Measurements from ENCODE around the gene TMEM109.
A peak's percentile ranks its signal among the peaks of the same experiment; 100 is the strongest.

Gene TMEM109

GRCh38 chr11:60910711-60911380 lies 3.1 kb upstream of the TMEM109 start:
- no peak for DNase-seq

GRCh38 chr11:60912223-60912850 lies 1.6 kb upstream of the TMEM109 start:
- DNase-seq: peak; percentile 27

GRCh38 chr11:60912851-60913528 lies 968 bp upstream of the TMEM109 start:
- DNase-seq: no peak

GRCh38 chr11:60914633-60915247 lies 782 bp downstream of the TMEM109 start:
- peak; percentile 24 for DNase-seq

- peak; percentile 74 for DNase-seq
These were observed 1.4 kb downstream of the TMEM109 start for GRCh38 chr11:60915248-60915914.

GRCh38 chr11:60916669-60917206 lies 2.8 kb downstream of the TMEM109 start:
- no peak for DNase-seq

GRCh38 chr11:60917267-60917666 lies 3.3 kb downstream of the TMEM109 start:
- DNase-seq: no peak

GRCh38 chr11:60918251-60918938 lies 4.4 kb downstream of the TMEM109 start:
- no peak for DNase-seq

- DNase-seq: no peak
These were observed 4.9 kb downstream of the TMEM109 start for GRCh38 chr11:60918939-60919265.

- no peak for DNase-seq
These were observed 5.4 kb downstream of the TMEM109 start for GRCh38 chr11:60919320-60919719.

GRCh38 chr11:60919956-60920355 lies 6.0 kb downstream of the TMEM109 start:
- DNase-seq: no peak

GRCh38 chr11:60921259-60921658 lies 7.3 kb downstream of the TMEM109 start:
- DNase-seq: no peak

GRCh38 chr11:60921777-60922335 lies 7.9 kb downstream of the TMEM109 start:
- no peak for DNase-seq

GRCh38 chr11:60922906-60923305 lies 8.9 kb downstream of the TMEM109 start:
- DNase-seq: no peak

GRCh38 chr11:60923326-60923725 lies 9.4 kb downstream of the TMEM109 start:
- DNase-seq: no peak

- no peak for DNase-seq
These were observed 9.8 kb downstream of the TMEM109 start for GRCh38 chr11:60923800-60924109.

GRCh38 chr11:60924110-60924905 lies 10.3 kb downstream of the TMEM109 start, which contains the start of gene TMEM132A:
Gene TMEM132A, plus strand, starts transcription at chr11:60924460. Its CDS starts 174 bp downstream, at chr11:60924634.
- DNase-seq: no peak

GRCh38 chr11:60924906-60925853 lies 11.2 kb downstream of the TMEM109 start:
- DNase-seq: no peak

- DNase-seq: no peak
These were observed 11.9 kb downstream of the TMEM109 start for GRCh38 chr11:60925868-60926267.

- DNase-seq: no peak
These were observed 12.5 kb downstream of the TMEM109 start for GRCh38 chr11:60926500-60926899.

Data from activated gamma-delta T cell treated with Interleukin-2 at 50 U/mL for 16 hours (primary cell).